ENCODE results near the gene CYP2F1. TPM values are rescaled to one million over a fixed set of nuclear protein-coding genes. Genes with fewer than 3 reads are reported as not detected.
"Not testable (repeated sequence)": the region's sequence is repeated elsewhere in the genome, so short reads cannot be mapped to it uniquely, and the experiment has no call there.

CYP2F1 gene
- polyA plus RNA-seq (ENCODE audit: insufficient read length in 12 of 12), result under 1 TPM in 2 of 12 donors, not detected in 10; 0.22 to 0.32 TPM
- long read RNA-seq, donor 1, result 0 reads
- long read RNA-seq, donor 2, result 0 reads
- long read RNA-seq, donor 3, result 0 reads
- long read RNA-seq, donor 4, result 0 reads
- long read RNA-seq, donor 5, result 0 reads
- long read RNA-seq, donor 6, result 0 reads
- long read RNA-seq, donor 7, result 0 reads
- long read RNA-seq, donor 8, result 0 reads
- long read RNA-seq, donor 9, result 0 reads
- long read RNA-seq, donor 10, result 0 reads
- long read RNA-seq, donor 11, result 0 reads

GRCh38 chr19:41114132-41114531 lies at the start of gene CYP2F1:
Gene CYP2F1 (plus strand): TSS chr19:41114432. CDS start chr19:41116189, 1,757 bp downstream.
- no peak for DNase-seq

DNA sequence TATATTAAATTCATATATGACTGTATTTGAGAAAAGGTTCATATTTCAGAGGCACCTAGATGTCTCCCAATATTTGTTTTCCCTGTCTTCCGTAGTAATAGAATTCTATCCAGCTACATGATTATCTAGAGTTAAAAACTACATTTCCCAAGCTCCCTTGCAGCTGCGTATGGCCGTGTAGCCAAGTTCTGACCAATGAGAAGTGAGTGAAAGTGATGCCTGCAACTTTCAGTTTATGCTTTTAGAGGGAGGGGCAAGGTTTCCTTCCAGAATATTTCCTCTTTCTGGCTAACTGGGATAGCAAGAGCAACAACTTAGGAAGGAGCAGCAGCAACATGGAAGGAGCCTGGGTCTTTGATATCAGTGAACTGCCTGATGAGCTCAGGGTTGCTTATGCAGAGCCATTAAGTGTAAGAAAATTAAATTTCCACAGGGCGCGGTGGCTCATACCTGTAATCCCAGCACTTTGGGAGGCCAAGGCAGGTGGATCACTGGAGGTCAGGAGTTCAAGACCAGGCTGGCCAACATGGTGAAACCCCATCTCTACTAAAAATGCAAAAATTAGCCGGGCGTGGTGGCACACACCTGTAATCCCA lies 49.2 kb upstream of the CYP2F1 start:
- DNase-seq, result no peak

- no peak for DNase-seq
Observed at GRCh38 chr19:41076286-41076685, 37.9 kb upstream of the CYP2F1 start.

DNA sequence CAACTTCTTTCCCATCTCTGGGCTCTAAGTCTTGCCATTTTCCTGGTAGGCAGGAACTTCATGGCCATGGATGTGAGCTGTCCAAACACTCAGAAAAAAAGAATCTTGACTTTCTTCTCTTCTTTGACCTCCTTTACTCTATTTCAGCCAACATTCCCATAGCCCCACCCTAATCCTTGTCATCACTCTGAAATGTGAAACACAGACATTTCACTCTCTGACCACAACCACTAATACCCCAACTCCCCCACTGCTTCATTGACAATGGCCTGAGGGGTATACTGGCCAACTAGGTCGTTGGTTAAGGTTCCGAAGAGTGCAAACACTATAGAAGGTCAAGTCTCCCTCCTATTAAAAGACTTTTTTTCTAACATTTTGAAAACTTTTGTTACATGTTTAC lies 30.7 kb upstream of the CYP2F1 start:
- DNase-seq, result no peak

- no peak for DNase-seq
Observed at GRCh38 chr19:41085748-41086415, 28.4 kb upstream of the CYP2F1 start.

DNA sequence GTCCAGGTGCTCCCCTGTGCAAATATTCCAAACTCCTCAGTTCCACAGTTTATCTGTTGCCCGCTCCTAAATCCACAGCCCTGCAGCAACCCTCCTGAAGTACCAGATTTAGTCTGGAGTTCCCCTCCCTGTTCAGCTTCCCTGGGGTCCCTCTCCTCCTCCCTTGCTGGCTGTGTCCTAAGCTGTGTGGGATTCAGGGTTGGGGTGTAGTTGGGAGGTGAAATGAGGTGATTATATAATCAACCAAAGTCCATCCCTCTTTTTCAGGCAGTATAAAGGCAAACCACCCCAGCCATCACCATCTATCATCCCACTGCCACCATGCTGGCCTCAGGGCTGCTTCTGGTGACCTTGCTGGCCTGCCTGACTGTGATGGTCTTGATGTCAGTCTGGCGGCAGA lies 26.1 kb upstream of the CYP2F1 start, which contains the start of gene CYP2A13:
TSS of gene CYP2A13 (plus strand) at position 301 of the 400 bp plus-strand sequence. CDS start at position 322, 21 bp downstream.
- no peak for DNase-seq

DNA sequence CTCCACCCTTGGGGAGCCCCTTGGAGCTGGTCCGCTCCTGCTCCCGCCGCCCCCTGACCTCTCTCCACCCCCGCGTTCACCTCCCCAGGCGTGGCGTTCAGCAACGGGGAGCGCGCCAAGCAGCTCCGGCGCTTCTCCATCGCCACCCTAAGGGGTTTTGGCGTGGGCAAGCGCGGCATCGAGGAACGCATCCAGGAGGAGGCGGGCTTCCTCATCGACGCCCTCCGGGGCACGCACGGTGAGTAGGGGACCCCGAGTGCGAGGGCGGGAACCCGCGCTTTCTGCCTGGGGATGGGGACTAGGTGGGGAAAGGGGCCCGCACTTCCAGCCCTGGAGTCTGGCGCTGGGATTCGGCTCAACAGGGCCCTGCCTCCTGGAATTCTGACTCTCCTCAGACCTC lies 24.3 kb upstream of the CYP2F1 start:
- DNase-seq, result no peak

GRCh38 chr19:41095703-41096102 lies 18.5 kb upstream of the CYP2F1 start:
- DNase-seq, result no peak

GRCh38 chr19:41096353-41096752 lies 17.9 kb upstream of the CYP2F1 start:
- DNase-seq, result no peak

DNA sequence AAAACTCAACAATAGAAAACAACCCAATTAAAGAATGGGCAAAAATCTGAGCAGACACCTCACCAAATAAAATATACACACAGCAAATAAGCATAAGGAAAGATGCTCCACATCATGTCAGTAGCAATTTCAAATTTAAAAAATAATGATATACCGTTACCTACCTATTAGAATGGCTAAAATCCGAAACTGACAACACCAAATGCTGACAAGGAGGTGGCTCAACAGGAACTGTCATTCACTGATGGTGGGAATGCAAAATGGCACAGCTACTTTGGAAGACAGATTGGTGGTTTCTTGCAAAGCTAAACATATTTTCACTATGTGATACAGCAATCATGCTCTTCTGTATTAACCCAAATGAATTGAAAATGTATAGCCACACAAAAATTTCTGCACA lies 16.9 kb upstream of the CYP2F1 start:
- no peak for DNase-seq

DNA sequence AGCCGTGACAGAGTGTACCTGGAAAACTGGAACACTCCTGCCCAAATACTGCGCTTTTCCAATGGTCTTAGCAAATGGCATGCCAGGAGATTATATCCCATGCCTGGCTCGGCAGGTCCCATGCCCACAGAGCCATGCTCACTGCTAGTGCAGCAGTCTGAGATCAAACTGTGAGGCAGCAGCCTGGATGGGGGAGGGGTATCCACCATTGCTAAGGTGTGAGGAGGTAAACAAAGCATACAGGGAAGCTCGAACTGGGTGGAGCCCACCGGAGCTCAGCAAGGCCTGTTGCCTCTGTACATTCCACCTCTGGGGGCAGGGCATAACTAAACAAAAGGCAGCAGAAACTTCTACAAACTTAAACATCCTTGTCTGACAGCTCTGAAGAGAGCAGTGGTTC lies 15.5 kb upstream of the CYP2F1 start:
- DNase-seq, result no peak

- DNase-seq, result not testable (repeated sequence)
Observed at GRCh38 chr19:41102210-41102609, 12.0 kb upstream of the CYP2F1 start.

DNA sequence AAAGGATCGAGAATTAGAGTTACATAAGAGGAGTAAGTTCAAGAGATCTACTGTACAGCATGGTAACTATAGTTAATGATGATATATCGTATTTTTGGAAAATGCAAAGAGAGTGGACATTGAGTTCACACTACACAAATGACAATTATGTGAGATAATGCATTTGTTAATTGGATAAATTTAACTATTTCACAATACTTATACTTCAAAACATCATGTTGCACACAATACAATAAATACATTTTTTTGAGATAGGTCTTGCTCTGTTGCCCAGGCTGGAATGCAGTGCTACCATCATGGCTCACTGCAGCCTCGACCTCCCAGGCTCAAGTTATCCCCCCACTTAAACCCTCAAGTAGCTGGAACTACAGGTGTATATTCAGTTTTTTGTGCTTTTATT lies 8.1 kb upstream of the CYP2F1 start:
- DNase-seq, result no peak

- no peak for DNase-seq
Observed at GRCh38 chr19:41111296-41111695, 2.9 kb upstream of the CYP2F1 start.

DNA sequence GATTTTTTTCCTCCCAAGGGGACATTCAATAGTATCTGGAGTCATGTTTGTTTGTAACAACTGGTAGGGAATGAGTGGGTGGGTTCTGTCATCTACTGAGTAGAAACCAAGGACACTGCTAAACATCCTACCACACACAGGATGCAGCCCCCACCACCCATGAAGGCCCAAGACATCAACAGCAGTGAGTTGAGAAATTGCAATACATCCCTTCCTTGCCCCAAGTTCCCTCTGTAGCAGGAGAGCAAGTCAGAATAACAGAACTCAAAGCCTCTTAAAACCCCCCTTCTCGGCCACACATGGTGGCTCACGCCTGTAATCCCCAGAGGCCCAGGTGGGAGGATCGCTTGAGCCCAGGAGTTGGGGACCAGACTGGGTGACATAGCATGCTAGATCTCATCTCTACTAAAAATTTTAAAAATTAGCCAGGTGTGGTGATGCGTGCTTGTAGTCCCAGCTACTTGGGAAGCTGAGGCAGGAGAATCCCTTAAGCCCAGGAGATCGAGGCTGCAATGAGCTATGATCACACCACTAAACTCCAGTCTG lies 2.4 kb upstream of the CYP2F1 start:
- DNase-seq, result no peak

DNA sequence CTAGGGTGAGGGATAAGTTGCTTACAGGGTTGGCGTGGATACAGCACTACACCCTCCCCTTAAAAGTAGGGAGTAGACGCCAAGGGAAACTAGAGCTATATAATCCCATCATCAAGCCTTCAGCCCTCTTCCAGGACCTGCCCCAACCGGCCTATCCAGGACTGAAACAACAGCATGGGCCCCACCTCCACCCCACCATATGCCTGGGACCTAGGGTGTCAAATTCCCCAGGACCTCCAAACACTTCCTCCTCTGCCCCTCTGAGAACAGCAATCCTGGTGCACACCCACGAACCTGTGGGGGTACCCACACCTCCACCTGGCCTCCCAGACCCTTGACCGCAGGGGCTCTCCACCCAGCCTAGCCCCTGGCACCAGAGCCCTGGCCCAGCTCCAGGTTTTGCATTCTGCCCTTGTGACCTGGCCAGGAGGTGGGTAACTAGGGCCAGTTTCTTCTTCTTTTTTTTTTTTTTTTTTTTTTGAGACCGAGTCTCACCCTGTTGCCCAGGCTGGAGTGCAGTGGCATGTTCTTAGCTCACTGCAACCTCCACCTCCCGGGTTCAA lies 1.4 kb upstream of the CYP2F1 start:
- no peak for DNase-seq

DNA sequence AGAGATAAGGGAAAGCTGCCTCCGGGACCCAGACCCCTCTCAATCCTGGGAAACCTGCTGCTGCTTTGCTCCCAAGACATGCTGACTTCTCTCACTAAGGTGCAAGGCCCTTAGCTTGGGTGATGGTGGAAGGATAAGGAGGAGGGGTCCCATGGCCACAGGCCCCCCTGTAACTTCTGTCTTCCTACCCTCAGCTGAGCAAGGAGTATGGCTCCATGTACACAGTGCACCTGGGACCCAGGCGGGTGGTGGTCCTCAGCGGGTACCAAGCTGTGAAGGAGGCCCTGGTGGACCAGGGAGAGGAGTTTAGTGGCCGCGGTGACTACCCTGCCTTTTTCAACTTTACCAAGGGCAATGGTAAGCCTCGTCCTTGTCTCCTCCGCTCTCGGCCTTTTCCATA lies 2.0 kb downstream of the CYP2F1 start:
- no peak for DNase-seq

DNA sequence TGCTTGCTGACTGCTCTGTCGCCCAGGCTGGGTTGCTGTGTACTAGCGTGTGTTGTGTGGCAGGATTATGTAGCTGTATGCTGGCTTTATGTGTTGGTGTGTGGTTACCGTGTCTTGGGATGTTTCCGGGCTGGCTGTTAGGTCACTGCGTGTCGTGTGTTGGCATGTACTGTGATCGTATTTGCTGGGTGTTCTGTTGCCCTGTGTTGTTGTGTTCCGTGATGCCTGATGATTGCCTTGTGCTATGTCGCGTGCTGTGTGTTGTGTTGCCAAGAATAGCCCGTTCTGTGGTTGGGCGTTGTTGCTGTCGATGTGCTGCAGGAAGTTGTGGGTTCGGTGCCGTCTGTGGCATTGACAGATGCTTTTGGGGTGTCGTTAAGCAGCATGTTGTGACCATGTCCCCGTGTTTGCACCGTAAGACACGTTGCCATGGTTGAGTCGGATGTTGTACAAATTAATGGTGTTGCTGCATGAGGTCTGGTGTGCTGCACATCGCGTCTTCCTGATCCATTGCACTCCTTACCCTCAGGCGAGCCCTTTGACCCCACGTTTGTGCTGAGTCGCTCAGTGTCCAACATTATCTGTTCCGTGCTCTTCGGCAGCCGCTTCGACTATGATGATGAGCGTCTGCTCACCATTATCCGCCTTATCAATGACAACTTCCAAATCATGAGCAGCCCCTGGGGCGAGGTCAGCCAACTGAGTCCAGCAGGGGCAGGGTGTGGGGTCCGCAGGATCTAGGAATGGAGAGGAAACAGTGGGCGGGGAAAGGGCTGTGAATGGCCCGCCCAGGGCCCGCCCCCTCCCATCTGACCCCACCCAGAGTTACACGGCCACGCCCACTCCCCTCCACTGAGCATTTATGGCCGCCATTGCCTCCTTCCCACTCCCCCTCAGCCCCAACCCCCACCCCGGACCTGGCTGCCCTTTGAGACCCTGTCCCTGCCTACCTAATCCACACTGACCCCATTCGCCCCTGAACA lies 7.0 kb downstream of the CYP2F1 start:
- not testable (repeated sequence) for DNase-seq

- DNase-seq, result not testable (repeated sequence)
Observed at GRCh38 chr19:41122846-41123245, 8.6 kb downstream of the CYP2F1 start.

GRCh38 chr19:41123716-41124294 lies 9.6 kb downstream of the CYP2F1 start:
- DNase-seq, result no peak

GRCh38 chr19:41126765-41127203 lies 12.6 kb downstream of the CYP2F1 start:
- not testable (repeated sequence) for DNase-seq
